H9 (cell line): Measurements from ENCODE around the gene OR10V1. TPM values are rescaled to one million over a fixed set of nuclear protein-coding genes. Genes with fewer than 3 reads are reported as not detected.

Experiments
- DNase-seq: peaks from one replicate; pipeline ENCODE4 v3.0.0-alpha.2; 2017
- H2AFZ ChIP-seq: one replicate; pipeline ENCODE4 v1.6.1; 2013; ENCODE audit warnings: mild to moderate bottlenecking, low read length, control low read depth, moderate library complexity
- H2AK5ac ChIP-seq: 2 replicates; pipeline ENCODE4 v1.6.1; 2013; ENCODE audit warnings: low read length, control low read depth, mixed read lengths; ENCODE audit not compliant: insufficient read length
- H2BK120ac ChIP-seq: one replicate; pipeline ENCODE4 v1.6.1; 2013; ENCODE audit warnings: low read depth, mild to moderate bottlenecking, low read length, control low read depth, inconsistent platforms; ENCODE audit not compliant: poor library complexity, severe bottlenecking
- H2BK12ac ChIP-seq: 2 replicates; pipeline ENCODE4 v1.6.1; 2013; ENCODE audit warnings: low read length, control low read depth, mixed read lengths, low read depth; ENCODE audit not compliant: insufficient read length
- H2BK15ac ChIP-seq: 2 replicates; pipeline ENCODE4 v1.6.1; 2013; ENCODE audit warnings: low read depth, low read length, control low read depth
- H2BK20ac ChIP-seq: one replicate; pipeline ENCODE4 v1.6.1; 2013; ENCODE audit warnings: low read depth, mild to moderate bottlenecking, low read length, control low read depth, inconsistent platforms; ENCODE audit not compliant: poor library complexity, severe bottlenecking
- H2BK5ac ChIP-seq: 2 replicates; pipeline ENCODE4 v1.6.1; 2013; ENCODE audit warnings: low read length, control low read depth, mixed read lengths; ENCODE audit not compliant: insufficient read length
- H3K14ac ChIP-seq: 2 replicates; pipeline ENCODE4 v1.6.1; 2013; ENCODE audit warnings: low read length, control low read depth; ENCODE audit not compliant: insufficient read depth
- H3K18ac ChIP-seq: 2 replicates; pipeline ENCODE4 v1.6.1; 2013; ENCODE audit warnings: low read depth, mild to moderate bottlenecking, mixed read lengths, low read length, control low read depth; ENCODE audit not compliant: insufficient read length
- H3K23ac ChIP-seq: 2 replicates; pipeline ENCODE4 v1.6.1; 2013; ENCODE audit warnings: low read length, control low read depth, mixed read lengths, low read depth; ENCODE audit not compliant: insufficient read length
- H3K23me2 ChIP-seq: 2 replicates; pipeline ENCODE4 v1.6.1; 2013; ENCODE audit warnings: low read depth, mild to moderate bottlenecking, mixed read lengths, low read length, control low read depth; ENCODE audit not compliant: insufficient read length, poor library complexity, severe bottlenecking
- H3K27ac ChIP-seq: 2 replicates; pipeline ENCODE4 v1.5.1; 2013; ENCODE audit warnings: low read length, control low read depth, mixed read lengths, low read depth; ENCODE audit not compliant: insufficient read length
- H3K27me3 ChIP-seq: 2 replicates; pipeline ENCODE4 v1.6.1; 2013; ENCODE audit warnings: low read length, control low read depth, inconsistent platforms; ENCODE audit not compliant: insufficient read depth
- H3K4ac ChIP-seq: 2 replicates; pipeline ENCODE4 v1.6.1; 2013; ENCODE audit warnings: low read depth, mild to moderate bottlenecking, control low read depth, inconsistent platforms, low read length, moderate library complexity
- H3K4me1 ChIP-seq: 2 replicates; pipeline ENCODE4 v1.6.1; 2013; ENCODE audit warnings: low read length, control low read depth, inconsistent platforms; ENCODE audit not compliant: insufficient read depth
- H3K4me2 ChIP-seq: 2 replicates; pipeline ENCODE4 v1.6.1; 2013; ENCODE audit warnings: low read length, control low read depth, mixed read lengths; ENCODE audit not compliant: insufficient read length, insufficient read depth
- H3K56ac ChIP-seq: 2 replicates; pipeline ENCODE4 v1.6.1; 2013; ENCODE audit warnings: low read depth, mild to moderate bottlenecking, mixed read lengths, low read length, control low read depth; ENCODE audit not compliant: insufficient read length
- H3K79me1 ChIP-seq: 2 replicates; pipeline ENCODE4 v1.6.1; 2013; ENCODE audit warnings: low read depth, mild to moderate bottlenecking, moderate library complexity, low read length, control low read depth, inconsistent platforms; ENCODE audit not compliant: insufficient read depth, poor library complexity, severe bottlenecking
- H3K79me2 ChIP-seq: 2 replicates; pipeline ENCODE4 v1.6.1; 2013; ENCODE audit warnings: low read length, control low read depth, inconsistent platforms; ENCODE audit not compliant: insufficient read depth
- H3K9ac ChIP-seq: 2 replicates; pipeline ENCODE4 v1.6.1; 2013; ENCODE audit warnings: low read length, control low read depth, mixed read lengths; ENCODE audit not compliant: insufficient read length; ENCODE audit errors: extremely low read depth
- H3K9me3 ChIP-seq: one replicate; pipeline ENCODE4 v1.6.1; 2013; ENCODE audit warnings: low read depth, low read length, inconsistent platforms; ENCODE audit not compliant: control insufficient read depth
- H3T11ph ChIP-seq: one replicate; pipeline ENCODE4 v1.6.1; 2013; ENCODE audit warnings: mild to moderate bottlenecking, low read length, control low read depth, inconsistent platforms
- H4K20me1 ChIP-seq: one replicate; pipeline ENCODE4 v1.6.1; 2013; ENCODE audit not compliant: control insufficient read depth, insufficient read length, insufficient read depth
- H4K5ac ChIP-seq: 2 replicates; pipeline ENCODE4 v1.6.1; 2013; ENCODE audit warnings: low read depth, mild to moderate bottlenecking, mixed read lengths, low read length, control low read depth; ENCODE audit not compliant: insufficient read length
- H4K8ac ChIP-seq: replicated peaks from 2 replicates; pipeline ENCODE4 v1.6.1; 2013; ENCODE audit warnings: low read length, control low read depth, mixed read lengths, low read depth; ENCODE audit not compliant: insufficient read length
- H4K91ac ChIP-seq: 2 replicates; pipeline ENCODE4 v1.6.1; 2013; ENCODE audit warnings: low read depth, mild to moderate bottlenecking, moderate library complexity, mixed read lengths, low read length, control low read depth; ENCODE audit not compliant: insufficient read length
- H3K27ac Mint-ChIP-seq, 3 experiments: 2 replicates in 2 of 3; 3 replicates in 1 of 3; pipeline ENCODE4 v1.8.0; 2020 to 2021; ENCODE audit warnings: mixed read lengths in 3 of 3, mild to moderate bottlenecking in 1 of 3, moderate library complexity in 1 of 3
- H3K27me3 Mint-ChIP-seq: 2 replicates; pipeline ENCODE4 v1.8.0; 2021; ENCODE audit warnings: low read depth, mild to moderate bottlenecking, moderate library complexity, mixed read lengths
- H3K36me3 Mint-ChIP-seq, 3 experiments: 2 replicates in 2 of 3; 3 replicates in 1 of 3; pipeline ENCODE4 v1.8.0; 2020 to 2021; ENCODE audit warnings: low read depth in 3 of 3, mixed read lengths in 3 of 3; ENCODE audit not compliant: insufficient read depth in 1 of 3
- H3K4me1 Mint-ChIP-seq, 2 experiments: 2 replicates each; pipeline ENCODE4 v1.8.0; 2020; ENCODE audit warnings: mixed read lengths in 2 of 2
- H3K4me3 Mint-ChIP-seq, 2 experiments: 2 replicates in 1 of 2; 3 replicates in 1 of 2; pipeline ENCODE4 v1.8.0; 2020 to 2021; ENCODE audit warnings: mild to moderate bottlenecking in 2 of 2, mixed read lengths in 2 of 2, moderate library complexity in 1 of 2
- H3K9me3 Mint-ChIP-seq, 2 experiments: 2 replicates in 1 of 2; 3 replicates in 1 of 2; pipeline ENCODE4 v1.8.0; 2020; ENCODE audit warnings: mild to moderate bottlenecking in 2 of 2, mixed read lengths in 2 of 2, moderate library complexity in 1 of 2
- WGBS: extraction: QIAGEN DNeasy Blood & Tissue Kit; methylation state at CpG from one replicate; pipeline ENCODE4 v1.1.7; 2013; ENCODE audit warnings: missing lambda C conversion rate, low lambda C conversion rate, mixed read lengths; ENCODE audit not compliant: insufficient read length; ENCODE audit errors: extremely low coverage; 5-methylcytosine and 5-hydroxymethylcytosine counted together
- total RNA-seq: library from RNA; stranded (reverse); gene quantifications from 2 replicates; pipeline ENCODE4 v1.2.1, GENCODE V29; 2021
- TF ChIP-seq, protein P1 (sequence below): fragments of 200-600 bp; sonication (generic); conservative IDR thresholded peaks from 3 replicates; pipeline ENCODE4 v1.8.0; 2021; ENCODE audit warnings: antibody characterized with exemption, mild to moderate bottlenecking

Gene OR10V1
- total RNA-seq, 1 experiment from 2014 or later: not detected

DNA sequence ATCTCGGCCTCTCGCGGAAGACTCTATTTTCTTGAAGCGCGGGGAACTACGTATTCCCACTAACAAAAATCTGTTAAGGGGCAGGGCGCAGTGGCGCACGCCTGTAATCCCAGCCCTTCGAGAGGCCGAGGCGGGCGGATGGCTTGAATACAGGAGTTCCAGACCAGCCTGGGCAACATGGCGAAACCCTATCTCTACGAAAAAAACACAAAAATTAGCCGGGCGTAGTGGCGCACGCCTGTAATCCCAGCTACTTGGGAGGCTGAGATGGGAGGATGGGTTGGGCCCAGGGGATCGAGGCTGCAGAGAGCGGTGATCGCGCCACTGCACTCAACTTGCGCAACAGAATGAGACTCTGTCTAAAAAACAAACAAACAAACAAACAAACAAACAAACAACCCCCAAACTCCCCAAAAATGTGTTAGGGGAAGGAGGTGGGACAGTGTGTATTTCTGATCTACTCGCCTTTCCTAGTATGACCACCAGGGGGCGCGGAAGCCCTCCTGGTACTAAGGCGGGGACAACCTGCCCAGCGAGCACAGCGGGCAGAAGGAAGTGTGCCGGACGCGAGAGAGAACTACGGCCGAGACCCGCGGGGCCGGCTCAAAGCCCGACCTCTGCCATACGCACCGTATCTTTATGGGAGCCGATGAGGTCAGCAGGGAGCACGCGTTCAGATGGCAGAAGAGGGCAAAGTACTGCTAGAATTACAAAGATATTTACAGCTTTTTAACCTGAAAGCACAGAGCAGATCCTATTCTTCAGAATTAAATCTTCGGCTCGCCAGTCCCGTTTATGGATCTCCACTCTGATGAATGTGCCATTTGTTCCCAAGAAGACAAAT lies 40.2 kb upstream of the OR10V1 start:
- Mint-ChIP-seq H3K9me3 (no peaks in the 10 kb centered on the region; a peak in 1 of 5 replicates), H3K4me3 (peak overlapping the region; percentile 96 to 98), H3K27me3 (peaks cover 5% of the 10 kb centered on the region), H3K27ac (no peak overlapping the region; a peak in 1 of 7 replicates), H3K36me3 (peaks cover 2 to 13% (median 7%) of the 10 kb centered on the region in 3 experiments; a peak in 5 of 7 replicates), H3K4me1 (peaks cover 31 to 32% of the 10 kb centered on the region in 2 experiments)
- no peak overlapping the region for H3K4ac ChIP-seq
- H2AK5ac ChIP-seq: no peak overlapping the region
- H3K9me3 ChIP-seq: no peaks in the 10 kb centered on the region
- peaks cover 8% of the 10 kb centered on the region for H3K79me1 ChIP-seq
- no peak overlapping the region for H3K56ac ChIP-seq
- H2BK5ac ChIP-seq: no peak overlapping the region
- H3K23ac ChIP-seq: no peak overlapping the region
- no peaks in the 10 kb centered on the region for H3K27me3 ChIP-seq
- H2BK20ac ChIP-seq: no peak overlapping the region
- H2BK15ac ChIP-seq: no peak overlapping the region
- H3K4me1 ChIP-seq: 0 out of 2 replicates have a peak, but pooled peaks cover 4% of the 10 kb centered on the region
- H3K79me2 ChIP-seq: peaks cover 17% of the 10 kb centered on the region; the same call in 1 of the 2 replicates
- no peak overlapping the region for H3K9ac ChIP-seq
- no peak overlapping the region for H3K14ac ChIP-seq
- TF ChIP-seq, protein P1, sequence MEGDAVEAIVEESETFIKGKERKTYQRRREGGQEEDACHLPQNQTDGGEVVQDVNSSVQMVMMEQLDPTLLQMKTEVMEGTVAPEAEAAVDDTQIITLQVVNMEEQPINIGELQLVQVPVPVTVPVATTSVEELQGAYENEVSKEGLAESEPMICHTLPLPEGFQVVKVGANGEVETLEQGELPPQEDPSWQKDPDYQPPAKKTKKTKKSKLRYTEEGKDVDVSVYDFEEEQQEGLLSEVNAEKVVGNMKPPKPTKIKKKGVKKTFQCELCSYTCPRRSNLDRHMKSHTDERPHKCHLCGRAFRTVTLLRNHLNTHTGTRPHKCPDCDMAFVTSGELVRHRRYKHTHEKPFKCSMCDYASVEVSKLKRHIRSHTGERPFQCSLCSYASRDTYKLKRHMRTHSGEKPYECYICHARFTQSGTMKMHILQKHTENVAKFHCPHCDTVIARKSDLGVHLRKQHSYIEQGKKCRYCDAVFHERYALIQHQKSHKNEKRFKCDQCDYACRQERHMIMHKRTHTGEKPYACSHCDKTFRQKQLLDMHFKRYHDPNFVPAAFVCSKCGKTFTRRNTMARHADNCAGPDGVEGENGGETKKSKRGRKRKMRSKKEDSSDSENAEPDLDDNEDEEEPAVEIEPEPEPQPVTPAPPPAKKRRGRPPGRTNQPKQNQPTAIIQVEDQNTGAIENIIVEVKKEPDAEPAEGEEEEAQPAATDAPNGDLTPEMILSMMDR: peak; percentile 90
- no peaks in the 10 kb centered on the region for H4K20me1 ChIP-seq
- no peak overlapping the region for H3K27ac ChIP-seq
- H2BK12ac ChIP-seq: no peak overlapping the region
- H3K4me2 ChIP-seq: peak overlapping the region; percentile 84
- no peak overlapping the region for H2AFZ ChIP-seq
- H3K23me2 ChIP-seq: peaks cover 19% of the 10 kb centered on the region
- H3K18ac ChIP-seq: no peak overlapping the region
- no peak overlapping the region for H2BK120ac ChIP-seq
- H4K5ac ChIP-seq: no peak overlapping the region
- H4K8ac ChIP-seq: no peak overlapping the region
- peak; percentile 80 for DNase-seq
- WGBS: no CpG with 5 or more reads among the region's 47 CpGs
- H3T11ph ChIP-seq: no peak overlapping the region
- no peak overlapping the region for H4K91ac ChIP-seq
